MM.1S (cell line): ENCODE results near the gene COMMD3.

Experiments used
- DNase-seq: peaks from one replicate; pipeline ENCODE4 v3.0.0-alpha.2; 2015
- H2AFZ ChIP-seq: fragments of 300-600 bp; sonication (generic); 2 replicates; pipeline ENCODE4 v1.6.0; 2016; ENCODE audit warnings: antibody characterized with exemption, low read length
- H3F3A ChIP-seq: fragments of 300-600 bp; sonication (generic); 2 replicates; pipeline ENCODE4 v1.6.1; 2016; ENCODE audit warnings: mild to moderate bottlenecking, antibody characterized with exemption, low read length, moderate library complexity, mixed read lengths; ENCODE audit not compliant: insufficient read depth
- H3K27ac ChIP-seq: fragments of 300-600 bp; sonication (generic); 2 replicates; pipeline ENCODE4 v1.5.1; 2016; ENCODE audit warnings: mild to moderate bottlenecking, low read length
- H3K27me3 ChIP-seq: fragments of 300-600 bp; sonication (generic); replicated peaks from 2 replicates; pipeline ENCODE4 v1.6.0; 2016; ENCODE audit warnings: low read length; ENCODE audit not compliant: insufficient read depth
- H3K36me3 ChIP-seq: fragments of 300-600 bp; sonication (generic); replicated peaks from 2 replicates; pipeline ENCODE4 v1.6.1; 2016; ENCODE audit warnings: mild to moderate bottlenecking, low read length, mixed read lengths; ENCODE audit not compliant: insufficient read depth
- H3K4me1 ChIP-seq: fragments of 300-600 bp; sonication (generic); 2 replicates; pipeline ENCODE4 v1.6.1; 2016; ENCODE audit warnings: low read length, mixed read lengths
- H3K4me2 ChIP-seq: fragments of 300-600 bp; sonication (generic); 2 replicates; pipeline ENCODE4 v1.6.0; 2016; ENCODE audit warnings: low read depth, low read length
- H3K4me3 ChIP-seq: fragments of 300-600 bp; sonication (generic); 2 replicates; pipeline ENCODE4 v1.5.1; 2016; ENCODE audit warnings: low read length, mixed read lengths
- H3K79me2 ChIP-seq: fragments of 300-600 bp; sonication (generic); 2 replicates; pipeline ENCODE4 v1.6.1; 2016; ENCODE audit warnings: mixed run types, low read length, mixed read lengths
- H3K9ac ChIP-seq: fragments of 300-600 bp; sonication (generic); 2 replicates; pipeline ENCODE4 v1.6.1; 2016; ENCODE audit warnings: low read length, mixed read lengths
- H3K9me2 ChIP-seq: fragments of 300-600 bp; sonication (generic); replicated peaks from 2 replicates; pipeline ENCODE4 v1.6.1; 2016; ENCODE audit warnings: mild to moderate bottlenecking, low read length, mixed read lengths; ENCODE audit not compliant: insufficient read depth
- H3K9me3 ChIP-seq: fragments of 300-600 bp; sonication (generic); replicated peaks from 2 replicates; pipeline ENCODE4 v1.6.1; 2016; ENCODE audit warnings: mild to moderate bottlenecking, low read length, mixed read lengths; ENCODE audit not compliant: insufficient read depth
- H4K20me1 ChIP-seq: fragments of 300-600 bp; sonication (generic); 2 replicates; pipeline ENCODE4 v1.6.1; 2016; ENCODE audit warnings: mild to moderate bottlenecking, low read length, moderate library complexity, mixed read lengths; ENCODE audit not compliant: insufficient read depth
- CTCF ChIP-seq: fragments of 300-600 bp; sonication (generic); IDR thresholded peaks from 2 replicates; pipeline ENCODE4 v1.5.1; 2016; ENCODE audit warnings: antibody characterized with exemption, low read length, mixed read lengths
- EZH2 ChIP-seq: fragments of 300-600 bp; sonication (generic); optimal IDR thresholded peaks from 2 replicates; pipeline ENCODE3; 2017; ENCODE audit warnings: low read depth, mild to moderate bottlenecking, antibody characterized with exemption, low read length, mixed read lengths
- EZH2phosphoT487 ChIP-seq: fragments of 300-600 bp; sonication (generic); IDR thresholded peaks from 2 replicates; pipeline ENCODE4 v1.6.1; 2018; ENCODE audit warnings: antibody characterized with exemption, low read length

COMMD3 gene

DNA sequence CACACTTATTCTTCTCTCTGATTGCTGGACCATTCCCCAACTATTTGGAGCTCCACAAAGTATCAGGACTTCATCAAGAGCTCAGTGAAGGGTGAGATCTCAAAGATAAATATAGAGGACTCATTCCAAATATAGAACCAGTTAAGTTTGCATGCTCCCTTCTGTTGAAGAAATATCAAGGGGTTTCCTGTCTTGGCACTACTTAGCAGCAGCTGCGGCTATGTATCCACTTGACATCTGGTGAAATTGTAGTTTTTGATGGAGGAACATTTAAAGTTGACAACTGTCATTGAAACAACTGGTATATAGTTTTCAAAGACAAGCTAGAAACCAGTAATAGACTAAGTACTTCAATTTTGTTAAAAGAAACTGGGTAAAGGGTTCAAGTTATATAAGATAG lies 28.1 kb downstream of the COMMD3 start:
- H2AFZ ChIP-seq: peak overlapping the region; percentile 42
- H3K27ac ChIP-seq: peak overlapping the region; percentile 63; the same call in 1 of the 2 replicates
- H3K9ac ChIP-seq: peak overlapping the region; percentile 11; the same call in 1 of the 2 replicates
- H3K36me3 ChIP-seq: no peaks in the 10 kb centered on the region
- peaks cover 11% of the 10 kb centered on the region for H3K27me3 ChIP-seq
- H4K20me1 ChIP-seq: no peaks in the 10 kb centered on the region
- no peaks in the 10 kb centered on the region for H3K9me2 ChIP-seq
- peaks cover 34% of the 10 kb centered on the region for H3K4me1 ChIP-seq
- H3F3A ChIP-seq: peaks cover 27% of the 10 kb centered on the region
- peak; percentile 76 for DNase-seq
- H3K4me2 ChIP-seq: peak overlapping the region; percentile 98
- H3K79me2 ChIP-seq: no peaks in the 10 kb centered on the region
- H3K9me3 ChIP-seq: no peaks in the 10 kb centered on the region
- no peak for TF ChIP-seq EZH2phosphoT487
- TF ChIP-seq EZH2: no peak
- no peak for TF ChIP-seq CTCF
- peak overlapping the region; percentile 52 for H3K4me3 ChIP-seq

DNA sequence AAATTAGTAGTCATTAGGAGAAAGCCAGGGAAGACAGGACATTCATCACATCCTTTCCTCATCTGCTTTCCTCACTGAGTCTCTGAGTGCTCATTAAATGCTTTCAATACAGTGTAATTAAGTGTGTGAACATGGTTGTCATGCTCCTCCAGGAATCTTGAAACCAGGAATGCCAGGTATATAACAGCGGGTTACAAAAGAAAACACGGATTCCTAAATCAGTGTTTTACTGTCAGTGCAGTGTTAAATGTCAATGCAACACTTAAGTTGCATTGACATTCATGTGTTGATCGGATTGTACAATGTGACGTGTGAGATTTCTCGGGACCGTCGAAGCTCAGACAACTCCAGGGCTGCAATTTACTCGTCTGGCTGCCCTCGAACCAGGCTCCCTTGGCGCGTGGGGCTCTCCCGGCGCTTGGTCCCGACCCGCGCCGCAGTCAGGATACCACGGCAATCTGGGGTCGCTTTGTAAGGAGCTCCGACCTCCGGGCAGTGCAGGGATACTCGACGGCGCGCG lies 28.7 kb downstream of the COMMD3 start:
- Histone ChIP-seq H3K27me3 (peaks cover 5% of the 10 kb centered on the region), H3F3A (peaks cover 25% of the 10 kb centered on the region), H4K20me1 (no peaks in the 10 kb centered on the region), H3K27ac (peak overlapping the region; percentile 63; the same call in 1 of the 2 replicates), H3K4me1 (peaks cover 38% of the 10 kb centered on the region), H3K9me2 (no peaks in the 10 kb centered on the region), H3K4me3 (no peak overlapping the region), H3K79me2 (no peaks in the 10 kb centered on the region), H2AFZ (peak overlapping the region; percentile 42; the same call in 1 of the 2 replicates), H3K9me3 (no peaks in the 10 kb centered on the region), H3K36me3 (no peaks in the 10 kb centered on the region), H3K9ac (no peak overlapping the region), H3K4me2 (peak overlapping the region; percentile 98)
- TF ChIP-seq EZH2phosphoT487 (no peak), EZH2 (no peak), CTCF (no peak)
- no peak for DNase-seq

- Histone ChIP-seq H3F3A (peaks cover 19% of the 10 kb centered on the region), H3K4me2 (peak within 1 kb of the TSS; percentile 98), H3K4me1 (peaks cover 41% of the 10 kb centered on the region), H3K79me2 (no peaks in the 10 kb centered on the region), H4K20me1 (no peaks in the 10 kb centered on the region), H3K9ac (peak within 1 kb of the TSS; percentile 11; the same call in 1 of the 2 replicates), H3K4me3 (peak within 1 kb of the TSS; percentile 52), H3K9me2 (no peaks in the 10 kb centered on the region), H3K36me3 (no peaks in the 10 kb centered on the region), H3K27ac (peak within 1 kb of the TSS; percentile 63; the same call in 1 of the 2 replicates), H2AFZ (peak within 1 kb of the TSS; percentile 42), H3K27me3 (peaks cover 4% of the 10 kb centered on the region), H3K9me3 (no peaks in the 10 kb centered on the region)
- no peak for DNase-seq
- TF ChIP-seq EZH2phosphoT487: no peak
- no peak for TF ChIP-seq CTCF
These were observed 29.3 kb downstream of the COMMD3 start, which contains the start of gene SPAG6 for GRCh38 chr10:22345301-22346095. SPAG6 (plus strand) TSS chr10:22345496; CDS start chr10:22345612, 116 bp downstream.
